HCT116 (cell line): ENCODE measurements around the gene PCYT1B. TPM values are rescaled to one million over a fixed set of nuclear protein-coding genes. Genes with fewer than 3 reads are reported as not detected.

ENCODE experiments used
- ATAC-seq: fragments of 200-7000 bp; cut with Tn5 transposase; 2 replicates; pipeline ENCODE4 v1.9.1; 2020; ENCODE audit warnings: mild to moderate bottlenecking, moderate library complexity
- BruUV-seq: library from RNA; stranded (reverse); fragments of 400-500 nt; replicated peaks from 2 replicates; lab custom pipeline; 2021; lab: Mats Ljungman, UMichigan
- CTCF ChIA-PET: fragments of 300-600 bp; sonication (Branson Sonifier 250); formaldehyde crosslinking; loops from one replicate; lab custom pipeline; 2021; ENCODE audit warnings: antibody characterized with exemption; lab: Charles Lee
- POLR2A ChIA-PET: fragments of 300-600, 350-600 bp; sonication (Branson Sonifier 250); formaldehyde crosslinking; loops from one replicate; lab custom pipeline; 2021; ENCODE audit warnings: antibody characterized with exemption; lab: Charles Lee
- RAD21 ChIA-PET, 2 experiments: fragments of 300-600 bp; sonication (Branson Sonifier 250); formaldehyde crosslinking; loops; one replicate each; lab custom pipeline; 2023; ENCODE audit warnings: low total read pairs in 2 of 2; ENCODE audit not compliant: uncharacterized antibody in 2 of 2, unreplicated experiment in 2 of 2, low non-redundant PET in 1 of 2; lab: Charles Lee
- DNase-seq: peaks from one replicate; pipeline ENCODE4 v3.0.0-alpha.2; 2010; ENCODE audit warnings: low read depth, low spot score
- H2AFZ ChIP-seq: fragments of 200-600 bp; shearing (Covaris generic), sonication (generic); 2 replicates; pipeline ENCODE4 v1.6.1; 2017; ENCODE audit warnings: low read depth, mixed run types, mixed read lengths, antibody characterized with exemption, low read length; ENCODE audit not compliant: poor library complexity, severe bottlenecking
- H3K27ac ChIP-seq: 2 replicates; pipeline ENCODE4 v1.5.1; 2012; ENCODE audit warnings: low read depth, low read length
- H3K27me3 ChIP-seq: fragments of 200-600 bp; sonication (generic); 2 replicates; pipeline ENCODE4 v1.6.1; 2016; ENCODE audit warnings: mixed run types, low read length, mixed read lengths; ENCODE audit not compliant: insufficient read depth
- H3K36me3 ChIP-seq, 2 experiments: fragments of 200-500 bp in 1 of 2; fragments of 200-600 bp in 1 of 2; sonication (Bioruptor generic) in 1 of 2; sonication (generic) in 1 of 2; 2 replicates each; pipeline versions ENCODE4 v1.5.1 to v1.6.1; 2014 to 2016; ENCODE audit warnings: low read length in 2 of 2, inconsistent platforms in 1 of 2, mixed read lengths in 1 of 2, mixed run types in 1 of 2; ENCODE audit not compliant: insufficient read depth in 2 of 2, control insufficient read depth in 1 of 2
- H3K4me1 ChIP-seq, 2 experiments: fragments of 200-600 bp in 1 of 2; sonication (generic) in 1 of 2; 2 replicates each; pipeline versions ENCODE4 v1.5.1 to v1.6.1; 2012 to 2017; ENCODE audit warnings: low read length in 2 of 2, inconsistent platforms in 1 of 2, mild to moderate bottlenecking in 1 of 2, mixed read lengths in 1 of 2, mixed run types in 1 of 2, moderate library complexity in 1 of 2; ENCODE audit not compliant: insufficient read depth in 2 of 2, control insufficient read depth in 1 of 2
- H3K4me2 ChIP-seq: fragments of 200-600 bp; sonication (generic); 2 replicates; pipeline ENCODE4 v1.6.1; 2017; ENCODE audit warnings: mixed run types, low read length, mixed read lengths
- H3K4me3 ChIP-seq, 2 experiments: fragments of 200-600 bp in 1 of 2; sonication (generic) in 1 of 2; replicated peaks in 1 of 2; 2 replicates each; pipeline ENCODE4 v1.5.1; 2011 to 2016; ENCODE audit warnings: low read length in 2 of 2, control low read depth in 1 of 2, low read depth in 1 of 2, mild to moderate bottlenecking in 1 of 2, mixed read lengths in 1 of 2, mixed run types in 1 of 2
- H3K79me2 ChIP-seq: fragments of 200-600 bp; sonication (generic); 2 replicates; pipeline ENCODE4 v1.6.1; 2017; ENCODE audit warnings: mild to moderate bottlenecking, mixed run types, low read length, moderate library complexity, mixed read lengths; ENCODE audit not compliant: insufficient read depth
- H3K9ac ChIP-seq: fragments of 200-600 bp; sonication (generic); 2 replicates; pipeline ENCODE4 v1.6.1; 2016; ENCODE audit warnings: low read length, mixed read lengths
- H3K9me2 ChIP-seq: fragments of 200-600 bp; sonication (generic), shearing (Covaris generic); 2 replicates; pipeline ENCODE4 v1.6.1; 2017; ENCODE audit warnings: mixed run types, mild to moderate bottlenecking, moderate library complexity; ENCODE audit not compliant: insufficient read depth
- H3K9me3 ChIP-seq, 2 experiments: fragments of 200-500 bp in 1 of 2; fragments of 200-600 bp in 1 of 2; sonication (Bioruptor generic) in 1 of 2; sonication (generic) in 1 of 2; 2 replicates each; pipeline ENCODE4 v1.6.1; 2014 to 2017; ENCODE audit warnings: low read length in 2 of 2, mixed read lengths in 2 of 2, inconsistent platforms in 1 of 2, low read depth in 1 of 2, mild to moderate bottlenecking in 1 of 2, mixed run types in 1 of 2, moderate library complexity in 1 of 2; ENCODE audit not compliant: control insufficient read depth in 1 of 2, insufficient read depth in 1 of 2
- H4K20me1 ChIP-seq: fragments of 200-600 bp; sonication (generic), shearing (Covaris generic); 2 replicates; pipeline ENCODE4 v1.6.1; 2017; ENCODE audit warnings: mixed run types, mild to moderate bottlenecking, moderate library complexity; ENCODE audit not compliant: insufficient read depth
- ELF1 ChIP-seq: IDR thresholded peaks from 2 replicates; pipeline ENCODE4 v1.6.1; 2012; ENCODE audit warnings: low read depth, borderline replicate concordance
- EZH2 ChIP-seq: fragments of 200-600 bp; sonication (generic); IDR thresholded peaks from 2 replicates; pipeline ENCODE4 v1.6.1; 2017; ENCODE audit warnings: antibody characterized with exemption, mixed run types
- FOSL1 ChIP-seq: IDR thresholded peaks from 2 replicates; pipeline ENCODE4 v1.6.1; 2012; ENCODE audit warnings: low read depth
- JUND ChIP-seq: IDR thresholded peaks from 2 replicates; pipeline ENCODE4 v1.6.1; 2012
- POLR2A ChIP-seq: IDR thresholded peaks from 2 replicates; pipeline ENCODE4 v1.7.0; 2011; ENCODE audit warnings: borderline replicate concordance; ENCODE audit not compliant: insufficient read depth, insufficient read length; ENCODE audit errors: extremely low read depth
- POLR2AphosphoS5 ChIP-seq: IDR thresholded peaks from 2 replicates; pipeline ENCODE4 v1.6.1; 2011; ENCODE audit warnings: mild to moderate bottlenecking, low read depth, low read length, moderate library complexity
- RAD21 ChIP-seq: IDR thresholded peaks from 2 replicates; pipeline ENCODE4 v1.6.1; 2012; ENCODE audit warnings: low read depth, mild to moderate bottlenecking
- SIN3A ChIP-seq: IDR thresholded peaks from 2 replicates; pipeline ENCODE4 v1.6.1; 2012; ENCODE audit warnings: low read depth
- SRF ChIP-seq: IDR thresholded peaks from 2 replicates; pipeline ENCODE4 v1.6.1; 2012; ENCODE audit warnings: low read depth
- TCF7L2 ChIP-seq: IDR thresholded peaks from 2 replicates; pipeline ENCODE4 v1.7.0; 2011; ENCODE audit warnings: borderline replicate concordance, inconsistent platforms; ENCODE audit not compliant: insufficient read depth, insufficient read length; ENCODE audit errors: extremely low read depth
- YY1 ChIP-seq: IDR thresholded peaks from 2 replicates; pipeline ENCODE4 v1.6.1; 2011; ENCODE audit warnings: low read length, low read depth, moderate library complexity, mild to moderate bottlenecking; ENCODE audit not compliant: insufficient replicate concordance; ENCODE audit errors: extremely low read depth
- ZNF274 ChIP-seq: fragments of 200-500 bp; sonication (Bioruptor generic); IDR thresholded peaks from 2 replicates; pipeline ENCODE4 v1.6.1; 2014; ENCODE audit warnings: mild to moderate bottlenecking, low read depth, low read length, inconsistent platforms
- intact Hi-C: fragments of 100-400 bp; cut with micrococcal nuclease; formaldehyde crosslinking; loops from 2 replicates; pipeline ENCODE4 v1.10.0; 2022
- total RNA-seq: library from RNA; stranded (reverse); gene quantifications from one replicate; pipeline ENCODE4 v1.2.1, GENCODE V29; 2021; ENCODE audit not compliant: unreplicated experiment
- TF ChIP-seq, protein P1 (sequence below): IDR thresholded peaks from 2 replicates; pipeline ENCODE4 v1.6.1; 2011; ENCODE audit warnings: mild to moderate bottlenecking, low read length, moderate library complexity; ENCODE audit not compliant: insufficient replicate concordance; ENCODE audit errors: extremely low read depth
- TF ChIP-seq, protein P2 (sequence below): IDR thresholded peaks from 2 replicates; pipeline ENCODE4 v1.6.1; 2012

The PCYT1B gene
- total RNA-seq, 1 experiment from 2014 or later = not detected

DNA sequence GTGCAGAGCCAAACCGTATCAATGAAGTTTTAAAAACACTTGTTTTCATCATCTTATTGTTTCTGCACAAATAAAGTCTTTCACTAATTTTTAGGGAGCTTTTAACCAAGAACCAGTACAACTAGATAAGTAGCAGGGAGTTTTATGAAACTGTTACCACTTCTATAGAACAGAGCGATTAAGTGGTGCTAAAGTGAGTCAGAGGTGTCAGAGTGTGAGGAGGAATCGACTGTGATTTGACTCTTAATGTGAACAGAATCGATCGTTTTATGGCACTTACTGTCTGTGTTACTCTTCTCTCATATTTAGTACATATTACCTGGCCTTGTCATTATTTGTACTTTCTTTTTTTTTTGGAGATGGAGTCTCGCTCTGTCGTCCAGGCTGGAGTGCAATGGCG lies 138.8 kb downstream of the PCYT1B start:
- H3K4me1 ChIP-seq = no peaks in the 10 kb centered on the region
- no peak overlapping the region for H3K9ac ChIP-seq
- H3K9me3 ChIP-seq = no peaks in the 10 kb centered on the region
- no peaks in the 10 kb centered on the region for H3K36me3 ChIP-seq
- TF ChIP-seq JUND (no peak), TCF7L2 (no peak), SRF (no peak), SIN3A (no peak), ELF1 (no peak), ZNF274 (no peak), POLR2A (no peak), RAD21 (no peak), FOSL1 (no peak), EZH2 (no peak), YY1 (no peak), POLR2AphosphoS5 (no peak)
- TF ChIP-seq, protein P1, sequence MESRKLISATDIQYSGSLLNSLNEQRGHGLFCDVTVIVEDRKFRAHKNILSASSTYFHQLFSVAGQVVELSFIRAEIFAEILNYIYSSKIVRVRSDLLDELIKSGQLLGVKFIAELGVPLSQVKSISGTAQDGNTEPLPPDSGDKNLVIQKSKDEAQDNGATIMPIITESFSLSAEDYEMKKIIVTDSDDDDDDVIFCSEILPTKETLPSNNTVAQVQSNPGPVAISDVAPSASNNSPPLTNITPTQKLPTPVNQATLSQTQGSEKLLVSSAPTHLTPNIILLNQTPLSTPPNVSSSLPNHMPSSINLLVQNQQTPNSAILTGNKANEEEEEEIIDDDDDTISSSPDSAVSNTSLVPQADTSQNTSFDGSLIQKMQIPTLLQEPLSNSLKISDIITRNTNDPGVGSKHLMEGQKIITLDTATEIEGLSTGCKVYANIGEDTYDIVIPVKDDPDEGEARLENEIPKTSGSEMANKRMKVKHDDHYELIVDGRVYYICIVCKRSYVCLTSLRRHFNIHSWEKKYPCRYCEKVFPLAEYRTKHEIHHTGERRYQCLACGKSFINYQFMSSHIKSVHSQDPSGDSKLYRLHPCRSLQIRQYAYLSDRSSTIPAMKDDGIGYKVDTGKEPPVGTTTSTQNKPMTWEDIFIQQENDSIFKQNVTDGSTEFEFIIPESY = no peak
- TF ChIP-seq, protein P2, sequence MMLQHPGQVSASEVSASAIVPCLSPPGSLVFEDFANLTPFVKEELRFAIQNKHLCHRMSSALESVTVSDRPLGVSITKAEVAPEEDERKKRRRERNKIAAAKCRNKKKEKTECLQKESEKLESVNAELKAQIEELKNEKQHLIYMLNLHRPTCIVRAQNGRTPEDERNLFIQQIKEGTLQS = no peak
- TF ChIP-seq, all 23 proteins: peak for 0
- Histone ChIP-seq H3K4me2 (no peak overlapping the region), H3K27ac (no peak overlapping the region), H3K9me2 (no peaks in the 10 kb centered on the region), H3K4me3 (no peak overlapping the region), H3K79me2 (no peaks in the 10 kb centered on the region), H3K27me3 (no peaks in the 10 kb centered on the region), H4K20me1 (no peaks in the 10 kb centered on the region), H2AFZ (no peak overlapping the region)
- ChIA-PET RAD21 (no interaction called here), POLR2A (no interaction called here), CTCF (no interaction called here)
- ATAC-seq = no peak
- intact Hi-C loops = no loop called here
- no TSS peak for BruUV-seq
- DNase-seq = no peak

Other genes with a start within 250 kb of the PCYT1B start
- gene PDK3, start 182.1 kb downstream of the PCYT1B start, total RNA-seq = 9.6 TPM
- gene POLA1, start 46.6 kb upstream of the PCYT1B start, total RNA-seq = 27.0 TPM